ENCODE data around the gene ASB18.

Gene ASB18

DNA sequence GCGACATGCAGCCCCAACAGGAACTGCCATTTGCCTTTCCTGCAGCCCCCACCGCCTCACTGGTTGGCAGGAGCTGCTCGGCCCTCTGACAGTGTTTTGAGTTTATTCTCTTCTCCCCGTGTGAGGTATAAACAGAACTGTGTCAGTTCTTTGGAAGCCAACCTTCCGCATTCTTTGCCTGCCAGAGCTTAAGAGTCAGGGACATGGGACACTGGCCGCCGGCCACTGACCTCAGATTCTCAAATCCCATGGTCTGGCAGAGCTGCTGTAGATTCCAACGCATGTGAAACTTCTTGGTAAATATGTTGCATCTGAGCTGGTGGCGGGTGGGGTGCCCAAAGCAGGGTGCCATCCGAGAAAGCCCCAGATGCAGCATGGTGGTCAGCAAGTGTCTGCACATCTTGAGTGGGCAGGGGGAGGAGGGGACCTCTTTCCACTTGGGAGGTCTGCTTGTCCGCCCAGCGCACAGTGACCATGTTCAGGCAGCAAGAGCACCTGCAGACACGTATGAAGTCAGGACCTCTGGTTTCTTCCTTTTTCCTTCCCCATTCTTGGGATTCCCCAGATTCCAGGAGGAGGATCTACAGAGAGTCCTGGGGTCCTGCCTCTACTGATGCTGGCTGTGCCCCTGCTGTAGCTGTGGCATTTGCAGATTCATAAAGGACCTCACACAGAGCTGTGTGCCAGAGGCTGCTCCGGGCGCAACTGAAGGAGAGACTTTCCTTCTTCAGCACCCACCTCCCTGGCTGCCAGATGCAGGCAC lies 23.8 kb downstream of the ASB18 start:
- DNase-seq = no peak

DNA sequence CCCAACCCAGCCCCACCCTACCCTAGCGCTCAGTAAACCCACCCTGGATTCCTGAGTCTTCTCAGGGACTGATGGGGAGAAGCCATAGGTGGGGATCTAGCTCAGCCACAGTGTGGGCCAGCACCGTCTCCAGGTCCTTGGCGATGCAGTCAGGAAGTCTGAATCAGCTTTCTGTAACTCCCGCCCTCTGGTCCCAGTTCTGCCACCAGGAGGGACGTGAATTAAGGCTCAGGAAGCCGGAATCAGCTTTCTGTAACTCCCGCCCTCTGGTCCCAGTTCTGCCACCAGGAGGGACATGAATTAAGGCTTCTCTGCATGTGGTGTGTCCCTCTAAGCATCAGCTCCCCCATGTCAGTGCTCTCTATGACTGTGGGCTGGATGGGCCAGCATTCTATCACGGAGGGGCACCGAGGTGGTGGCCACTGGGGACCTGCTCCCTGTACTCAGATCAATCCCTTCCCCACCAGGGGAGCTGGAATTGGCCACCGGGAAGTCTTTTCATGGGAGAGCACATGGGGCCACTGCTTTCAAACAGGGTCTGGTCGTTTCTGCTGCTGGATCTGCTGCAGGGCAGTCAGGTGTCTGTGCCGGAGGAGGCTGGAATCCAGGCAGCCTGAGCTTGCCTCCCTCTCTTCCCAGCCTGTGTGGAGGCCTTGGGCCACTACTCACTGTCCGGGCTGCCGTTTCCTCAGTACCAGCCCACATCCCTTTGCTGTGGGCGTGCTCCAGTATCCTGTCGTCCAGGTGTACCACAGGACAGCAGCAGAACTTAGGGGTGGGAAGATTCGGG lies 24.7 kb downstream of the ASB18 start:
- DNase-seq = no peak

DNA sequence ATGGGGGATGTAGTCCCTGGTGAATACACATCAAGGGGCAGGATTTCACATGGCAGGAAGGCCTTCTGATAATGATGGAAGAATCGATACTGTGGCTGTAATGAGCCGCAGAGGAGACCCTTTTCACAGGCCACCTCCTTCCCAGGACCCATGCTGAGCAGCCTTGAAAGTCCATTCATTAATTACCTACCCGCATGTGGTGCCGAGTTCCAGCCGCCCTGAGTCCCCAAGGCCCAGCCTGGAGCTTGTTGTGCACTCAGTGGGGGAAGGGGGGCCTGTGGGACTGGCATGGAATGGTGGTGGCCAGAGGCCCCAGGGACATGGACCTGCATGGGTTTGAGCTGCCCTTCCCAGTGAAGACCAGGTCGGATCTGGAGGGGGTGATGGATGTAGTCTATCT lies 25.5 kb downstream of the ASB18 start:
- no peak for DNase-seq

DNA sequence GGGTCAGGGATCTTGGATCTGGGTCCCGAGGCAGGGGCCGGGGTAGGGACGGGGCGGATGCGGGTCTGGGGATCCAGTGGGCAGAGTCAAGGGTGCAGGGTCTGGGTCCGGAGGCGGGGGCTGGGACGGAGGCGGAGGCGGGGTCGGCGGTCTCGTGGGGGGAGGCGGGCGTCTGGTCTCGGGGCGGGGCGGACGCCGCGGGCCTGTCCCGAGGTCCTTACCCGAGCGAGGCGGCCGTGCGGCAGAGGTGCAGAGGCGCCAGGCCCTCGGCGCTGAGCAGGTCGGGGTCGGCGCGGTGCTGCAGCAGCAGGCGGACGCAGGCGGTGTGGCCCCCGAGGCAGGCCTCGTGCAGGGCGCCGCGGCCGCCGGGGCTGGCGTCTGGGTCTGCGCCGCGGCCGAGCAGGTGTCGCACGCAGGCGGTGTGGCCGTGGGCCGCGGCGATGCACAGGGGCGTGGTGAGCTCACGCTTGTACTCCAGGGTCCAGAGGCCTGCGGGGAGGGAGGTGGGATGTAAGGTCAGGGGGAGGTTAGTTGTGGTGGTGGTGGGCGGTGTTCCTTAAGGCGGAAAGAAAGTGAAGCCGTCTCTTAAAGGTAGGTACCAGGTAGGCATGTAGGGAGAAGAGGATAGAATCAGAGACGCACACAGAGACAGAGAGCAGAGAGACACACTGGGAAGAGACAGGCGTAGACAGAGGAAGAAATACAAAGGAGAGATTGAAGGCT lies 26.6 kb downstream of the ASB18 start:
- no peak for DNase-seq

DNA sequence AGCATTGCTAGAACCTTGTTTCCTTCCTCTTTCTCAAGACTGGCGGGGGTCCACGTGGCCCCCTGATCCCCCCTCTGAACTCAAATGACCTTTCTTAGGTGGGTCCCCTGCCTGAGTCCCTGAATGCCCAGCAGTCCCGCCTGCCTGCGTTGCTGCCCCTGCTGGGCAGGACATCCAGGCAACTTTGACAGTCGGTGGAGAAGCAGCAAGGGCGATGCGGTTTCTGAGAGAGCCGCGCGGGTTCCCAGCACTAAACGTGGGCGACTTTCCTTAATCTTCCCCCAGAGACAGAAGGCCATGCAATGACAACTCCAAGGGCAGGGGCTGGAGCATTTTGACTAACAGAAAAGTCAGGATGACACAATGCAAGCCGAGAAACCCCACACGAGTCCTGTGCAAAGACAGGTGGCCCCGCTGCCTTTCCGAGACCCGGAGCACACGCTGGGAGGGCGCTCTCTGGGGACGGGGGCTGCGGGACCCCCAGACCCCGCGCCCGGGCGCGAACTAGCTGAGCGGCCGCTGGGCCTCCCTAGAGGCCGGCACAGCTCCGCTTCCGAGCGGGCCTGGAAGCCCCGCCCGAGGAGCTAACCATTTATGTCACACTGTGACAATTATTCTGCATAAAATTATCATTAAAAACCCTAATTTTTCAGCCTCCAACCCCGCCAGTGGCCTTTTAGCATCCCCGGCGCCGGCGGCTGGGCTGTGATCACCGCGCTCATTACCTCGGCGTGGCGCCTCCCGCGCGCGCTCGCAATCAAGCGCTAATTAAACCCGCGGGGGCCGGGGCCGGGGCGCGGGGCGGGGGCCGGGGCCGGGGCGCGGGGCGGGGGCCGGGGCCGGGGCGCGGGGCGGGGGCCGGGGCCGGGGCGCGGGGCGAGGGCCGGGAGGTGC lies 27.4 kb downstream of the ASB18 start:
- no peak for DNase-seq

DNA sequence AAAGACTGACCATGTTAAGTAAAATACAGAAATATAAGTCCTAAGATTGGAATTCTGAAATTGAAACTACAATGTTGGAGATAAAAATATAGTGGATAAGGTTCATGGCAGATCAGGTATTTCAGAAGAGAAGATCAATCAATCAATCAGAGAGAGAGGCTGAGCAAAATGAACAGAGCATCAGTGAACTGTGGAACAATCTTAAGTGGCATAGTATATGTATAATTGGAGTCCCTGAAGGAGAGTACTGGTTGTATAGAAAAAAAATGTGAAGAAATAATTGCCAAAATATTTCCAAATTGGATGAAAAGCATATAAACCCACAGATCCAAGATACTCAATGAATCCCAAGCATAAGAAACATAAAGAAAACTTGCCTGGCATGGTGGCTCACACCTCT lies 35.0 kb downstream of the ASB18 start:
- DNase-seq = no peak

DNA sequence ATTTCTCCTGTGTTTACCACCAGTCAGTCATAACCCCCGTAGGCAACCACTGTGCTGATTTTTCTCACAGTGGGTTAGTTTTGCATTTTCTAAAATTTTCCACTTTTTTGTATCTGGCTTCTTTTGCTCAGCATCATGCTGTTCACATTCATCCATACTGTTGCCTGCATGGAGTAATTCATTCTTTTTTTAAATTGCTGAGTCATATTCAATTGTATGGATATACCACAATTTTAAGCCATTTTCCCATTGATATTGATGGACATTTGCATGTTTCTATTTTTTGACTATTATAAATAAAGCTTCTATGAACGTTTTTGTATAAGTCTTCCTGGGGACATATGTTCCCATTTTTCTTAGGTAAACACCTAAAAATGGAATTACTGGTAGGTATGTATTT lies 40.5 kb downstream of the ASB18 start:
- DNase-seq = no peak

DNA sequence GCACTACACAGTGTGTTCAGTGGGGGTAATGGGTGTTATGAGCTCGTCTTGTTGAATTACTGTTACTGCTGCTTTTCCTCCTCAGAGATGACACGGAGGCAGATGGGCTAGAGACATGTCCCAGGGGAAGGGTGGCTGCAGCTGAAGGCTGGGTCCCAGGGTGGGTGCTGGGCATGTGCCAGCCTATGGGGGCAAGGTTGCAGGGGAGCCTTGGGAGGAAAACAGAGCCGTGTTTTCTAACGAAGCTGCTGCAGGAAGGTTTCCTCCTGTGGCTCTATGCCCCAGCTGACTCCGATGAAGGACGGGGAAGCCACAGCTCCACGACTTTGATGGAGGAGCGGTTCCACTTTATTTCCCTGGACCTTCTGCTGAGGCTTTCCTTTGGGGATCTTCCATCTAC lies 42.4 kb downstream of the ASB18 start:
- no peak for DNase-seq

DNA sequence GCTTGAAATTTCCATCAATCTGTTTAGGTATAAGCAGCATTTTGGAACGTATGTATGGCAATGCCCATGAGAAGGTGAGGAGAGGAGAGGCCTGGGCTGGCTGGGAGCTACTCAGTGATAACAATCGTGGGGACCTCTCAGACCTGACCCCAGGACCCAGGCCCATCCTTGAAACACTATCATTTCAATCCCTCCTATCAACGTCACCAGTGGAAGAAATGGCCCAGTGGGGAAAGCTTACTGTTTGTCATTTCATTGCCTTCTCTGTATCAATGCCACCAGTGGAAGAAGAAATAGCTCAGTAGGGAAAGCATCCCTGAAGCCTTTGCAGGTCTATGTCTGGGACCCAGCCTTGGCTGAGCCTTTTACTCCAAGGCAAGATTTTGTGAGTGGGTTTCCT lies 44.8 kb downstream of the ASB18 start:
- DNase-seq = no peak

DNA sequence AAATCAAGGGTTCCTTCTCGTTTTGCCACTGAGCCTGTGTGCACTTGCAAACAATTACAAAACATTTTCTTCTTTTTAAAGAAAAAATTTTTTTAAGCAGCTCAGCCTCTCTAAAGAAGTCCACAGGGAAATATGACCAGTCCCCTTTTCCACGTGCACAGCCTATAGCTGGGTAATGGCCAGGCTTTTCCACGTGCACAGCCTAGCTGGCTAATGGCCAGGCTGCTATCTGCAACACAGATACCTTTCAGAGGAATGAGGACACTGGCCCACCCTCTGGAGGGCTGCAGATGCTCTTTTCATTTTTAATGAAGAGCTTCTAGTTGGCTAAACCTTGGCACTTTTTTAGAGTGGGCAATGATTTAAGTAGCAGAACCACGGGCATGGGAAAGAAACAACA lies 46.3 kb downstream of the ASB18 start:
- no peak for DNase-seq

DNA sequence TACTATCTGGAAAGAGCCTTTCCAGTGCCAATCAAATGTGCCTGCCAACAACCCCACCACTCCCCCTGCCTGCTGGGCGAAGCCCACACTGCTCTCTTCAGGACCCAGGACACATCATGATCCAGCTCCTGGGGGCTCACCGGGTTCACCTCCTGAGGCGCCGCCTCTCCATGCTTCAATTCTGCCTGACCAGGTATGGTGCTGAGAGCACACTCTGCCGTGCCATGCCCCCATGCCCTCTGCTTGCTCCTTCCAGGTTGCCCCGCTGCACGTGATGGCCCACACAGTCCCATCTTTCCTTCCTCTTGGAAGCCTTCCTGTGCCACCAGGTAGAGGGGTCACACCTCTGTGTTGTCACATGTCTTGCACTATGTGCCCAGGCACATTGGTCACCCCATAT lies 47.5 kb downstream of the ASB18 start:
- DNase-seq = no peak

DNA sequence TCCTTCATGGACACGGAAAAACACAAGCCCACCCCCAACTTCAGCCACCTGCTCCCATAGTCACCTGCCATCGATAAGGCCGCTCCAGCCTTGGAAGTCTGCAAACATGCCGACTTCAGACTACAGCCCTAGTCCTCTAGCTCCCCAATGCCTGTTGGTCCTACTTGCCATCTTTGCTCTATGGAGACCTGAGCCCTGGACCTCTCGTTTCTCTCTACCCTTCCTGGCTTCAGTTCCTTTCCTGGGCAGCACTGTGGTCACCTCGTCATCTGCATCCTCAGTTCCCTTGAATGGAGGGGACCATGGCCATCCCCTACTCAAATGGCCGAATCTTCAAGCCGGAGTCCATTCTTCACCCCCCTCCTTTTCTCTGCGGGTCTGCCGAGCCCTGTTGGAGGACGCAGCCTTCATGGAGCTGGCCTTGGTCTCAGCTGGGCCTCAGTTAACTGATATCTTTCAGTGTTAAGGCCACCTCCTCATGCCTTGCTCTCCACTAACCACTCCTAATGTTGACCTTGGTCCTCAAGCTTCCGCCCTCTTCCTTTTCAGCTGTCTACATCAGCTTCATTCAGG lies 48.4 kb downstream of the ASB18 start:
- DNase-seq = no peak

DNA sequence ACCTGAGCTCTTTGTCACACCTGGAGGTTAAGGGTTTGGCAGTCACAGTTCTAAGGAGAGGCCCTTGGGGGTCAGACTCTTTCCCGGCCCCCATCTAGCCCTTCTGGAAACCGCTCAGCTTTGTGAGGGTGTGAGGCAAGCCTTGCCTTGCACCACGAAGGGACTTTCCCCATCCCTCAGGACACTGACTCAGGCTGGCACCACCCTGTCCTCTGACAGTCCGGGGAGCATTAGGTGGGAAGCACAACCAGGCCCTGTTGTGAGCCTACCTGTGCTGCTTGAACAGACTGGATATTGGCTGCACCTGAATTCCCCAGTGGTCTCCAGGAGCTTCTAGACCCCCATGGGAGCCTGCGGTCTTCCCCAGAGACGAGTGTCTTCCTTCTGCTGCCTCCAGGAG lies 49.0 kb downstream of the ASB18 start:
- DNase-seq = no peak

DNA sequence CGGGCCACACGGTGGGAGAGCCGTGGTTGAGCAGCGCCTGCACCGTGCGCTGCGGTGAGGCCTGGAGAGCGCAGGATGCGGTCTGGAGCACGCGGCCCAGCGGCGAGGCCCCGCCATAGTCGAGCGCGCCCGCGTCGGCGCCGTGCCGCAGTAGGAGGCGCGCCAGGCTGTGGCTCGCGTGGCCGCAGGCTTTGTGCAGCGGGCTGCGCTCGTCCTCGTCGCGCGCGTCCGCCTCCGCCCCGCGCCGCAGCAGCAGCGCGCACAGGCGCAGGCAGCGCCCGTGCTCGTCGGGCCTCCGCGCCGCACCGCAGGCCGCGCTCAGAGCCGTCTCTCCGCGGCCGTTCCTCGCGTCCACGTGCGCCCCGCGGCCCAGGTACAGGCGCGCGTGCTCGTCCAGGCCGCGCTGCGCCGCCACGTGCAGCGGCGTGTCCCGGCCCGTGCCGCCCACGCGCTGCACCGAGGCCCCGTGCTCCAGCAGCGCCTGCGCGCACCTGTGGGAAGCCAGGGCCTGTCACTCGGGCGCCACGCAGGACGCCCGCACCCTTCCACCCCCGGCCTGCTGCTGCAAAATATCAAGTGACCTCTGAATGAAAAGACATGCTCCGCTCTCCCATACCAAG lies 49.7 kb downstream of the ASB18 start:
- no peak for DNase-seq

DNA sequence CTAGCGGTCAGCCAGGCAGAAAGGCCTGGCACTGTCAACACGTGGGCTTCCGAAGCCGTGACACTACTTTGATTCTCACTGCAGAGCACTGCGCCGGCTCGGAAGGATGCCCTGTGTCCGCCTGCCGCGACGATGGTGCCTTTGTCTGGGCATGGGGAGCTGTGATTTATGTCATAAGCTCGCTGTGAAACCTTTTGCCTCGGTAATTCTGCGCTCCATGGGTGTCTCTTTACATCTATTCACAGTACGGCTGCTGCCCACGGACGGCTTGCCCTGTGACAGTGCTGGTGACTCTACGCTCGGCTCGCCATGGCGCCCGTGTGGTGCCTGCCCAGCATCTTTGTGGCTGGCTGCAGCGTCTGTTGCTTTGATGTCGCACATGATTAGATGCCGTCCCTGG lies 52.9 kb downstream of the ASB18 start:
- no peak for DNase-seq

DNA sequence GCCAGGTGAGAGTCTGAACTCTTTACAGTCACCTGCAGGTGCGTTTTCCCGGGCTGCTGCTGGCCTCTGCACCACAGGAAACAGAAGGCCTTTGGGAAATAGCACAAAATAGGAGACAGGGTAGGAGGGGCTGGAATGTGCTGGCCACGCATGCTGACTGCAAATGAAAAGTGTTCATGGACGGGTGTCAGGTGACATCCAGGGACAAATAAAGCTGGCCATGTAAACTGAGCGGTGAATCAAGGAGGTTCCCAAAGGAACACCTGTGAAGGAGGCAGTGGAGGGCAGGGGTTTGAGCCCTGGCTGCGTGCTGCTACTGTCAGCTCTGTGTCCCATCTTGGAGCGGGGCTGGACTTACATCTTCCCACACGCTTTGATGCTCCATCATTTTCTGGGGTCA lies 53.7 kb downstream of the ASB18 start:
- no peak for DNase-seq

DNA sequence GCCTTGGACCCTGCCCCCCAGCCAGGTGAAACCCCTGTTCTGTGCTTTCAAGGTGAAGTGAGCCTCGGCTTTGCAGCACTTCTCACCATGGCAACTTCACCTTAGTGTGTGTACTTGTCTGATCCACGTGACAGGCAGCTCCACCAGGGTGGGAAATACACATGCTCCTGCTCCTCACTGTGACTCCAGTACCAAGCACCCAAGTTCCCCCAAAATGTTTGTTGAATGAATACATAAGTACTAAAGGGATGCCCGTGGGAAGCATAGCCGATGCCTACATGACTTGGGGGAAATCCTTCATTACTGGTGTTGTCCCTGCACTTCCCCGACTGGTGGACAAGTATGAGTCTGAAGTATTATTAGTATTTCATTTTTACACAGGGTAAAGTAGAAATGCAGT lies 54.2 kb downstream of the ASB18 start:
- no peak for DNase-seq

DNA sequence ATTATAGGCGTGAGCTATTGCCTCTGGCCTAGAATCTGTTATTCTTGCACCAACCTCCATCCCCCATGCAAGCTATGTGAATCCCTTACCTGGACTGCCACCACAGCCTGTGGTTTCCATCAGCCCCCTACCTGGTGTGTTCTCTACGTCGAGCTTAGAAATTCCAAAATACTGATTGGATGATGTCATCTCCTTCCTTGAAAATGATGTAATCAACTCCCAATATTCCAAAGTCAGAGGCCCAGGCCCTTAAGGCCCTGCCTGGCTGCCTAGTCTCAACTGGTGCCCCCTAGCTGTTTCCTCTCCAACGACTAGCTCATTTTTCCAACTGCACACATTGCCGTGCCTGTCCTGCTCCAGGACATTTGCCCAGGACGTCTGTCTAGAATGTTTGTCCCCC lies 54.7 kb downstream of the ASB18 start:
- no peak for DNase-seq

DNA sequence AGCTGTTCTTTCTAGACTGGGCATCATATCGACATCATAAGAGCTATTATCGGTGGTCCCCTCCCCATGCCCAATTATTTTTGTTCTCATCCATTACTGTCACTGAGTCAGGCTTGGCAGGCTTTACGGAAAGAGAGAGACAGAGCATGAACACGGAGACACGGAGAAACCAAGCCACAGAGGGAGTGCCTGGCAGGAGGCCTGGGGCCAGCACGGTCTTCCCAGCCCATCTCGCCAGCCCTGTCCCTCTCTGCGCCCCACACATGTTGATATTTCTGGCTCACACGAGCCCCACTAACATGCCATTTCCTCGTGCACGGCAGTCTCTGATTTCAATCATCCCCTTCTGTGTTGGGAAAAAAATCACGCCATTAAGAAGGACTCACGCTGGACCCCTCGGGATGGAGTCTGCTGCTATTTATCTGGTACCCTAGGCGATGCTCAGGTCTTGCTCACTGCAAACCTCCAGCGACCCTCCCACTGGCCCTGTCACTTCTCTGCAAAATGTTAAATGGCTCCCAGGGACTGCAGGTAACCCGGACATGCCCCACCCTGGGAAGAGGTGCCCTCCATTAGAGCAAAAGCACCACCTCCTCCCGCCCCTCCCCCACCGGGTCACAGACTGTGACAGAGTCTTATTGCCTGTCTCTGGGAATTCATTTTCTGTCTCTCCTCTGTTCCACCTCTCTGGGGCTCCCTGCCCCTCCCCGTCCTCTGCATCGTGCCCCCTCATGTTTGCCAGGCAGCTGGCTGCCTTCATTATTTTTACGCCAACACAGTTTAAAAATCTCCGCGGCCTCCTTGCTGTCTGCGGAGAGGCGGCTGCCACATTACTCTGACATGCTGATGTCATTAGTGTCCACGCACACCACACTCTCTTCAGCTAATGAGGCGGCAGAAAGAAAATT lies 55.9 kb downstream of the ASB18 start:
- no peak for DNase-seq

DNA sequence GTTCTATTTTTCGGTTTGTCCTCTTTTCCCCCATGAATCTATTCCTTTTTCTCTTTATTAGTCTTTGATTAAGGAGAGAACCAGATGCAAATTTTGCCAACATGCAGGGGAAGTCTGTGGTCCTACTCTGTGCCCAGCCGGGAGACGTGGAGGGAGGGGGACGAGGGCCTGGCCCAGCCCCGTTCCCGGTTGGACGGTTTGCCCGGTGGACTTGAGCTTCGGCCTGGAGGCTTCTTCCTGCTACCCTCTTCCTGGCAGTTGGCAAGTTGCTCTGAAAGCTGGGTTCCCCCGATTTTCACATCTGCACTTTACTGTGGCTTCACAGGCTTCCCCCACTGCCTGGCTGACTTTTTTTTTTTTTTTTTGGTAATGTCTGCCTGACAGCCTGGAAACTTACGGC lies 56.7 kb downstream of the ASB18 start:
- no peak for DNase-seq

Measured in activated CD4-positive, alpha-beta T cell treated with anti-CD3 and anti-CD28 coated beads, Interleukin-2, amount 50 U/mL, for 16 hours (primary cell).